K562 (cell line): ENCODE measurements around the gene IGF1R. TPM values are rescaled to one million over a fixed set of nuclear protein-coding genes. Genes with fewer than 3 reads are reported as not detected.

Experiments used
- ATAC-seq: fragments of 200-7000 bp; cut with Tn5 transposase; 3 replicates; pipeline ENCODE4 v1.9.1; 2020; ENCODE audit warnings: moderate library complexity
- BruUV-seq: library from RNA; stranded (reverse); fragments of 400-500 nt; replicated peaks from 2 replicates; lab custom pipeline; 2021; lab: Mats Ljungman, UMichigan
- CTCF ChIA-PET: fragments of 300-600 bp; formaldehyde crosslinking; extraction: SDS; loops from one replicate; lab custom pipeline; 2021; ENCODE audit warnings: low intra/inter-chr PET ratio; lab: Yijun Ruan, JAX
- POLR2A ChIA-PET: fragments of 300-600, 350-650 bp; sonication (Branson Sonifier 250); formaldehyde crosslinking; extraction: SDS; loops from one replicate; lab custom pipeline; 2021; ENCODE audit warnings: antibody characterized with exemption, inconsistent platforms; lab: Yijun Ruan, JAX
- DNase-seq, 4 experiments: peaks; one replicate each; pipeline versions ENCODE4 v3.0.0 to v3.0.0-alpha.2; 2011 to 2018; ENCODE audit warnings: low spot score in 3 of 4, mixed read lengths in 3 of 4; ENCODE audit errors: extremely low read depth in 1 of 4
- FAIRE-seq: peaks from 2 replicates; lab custom pipeline; 2011; peaks lifted over from hg19 to GRCh38; lab: Jason Lieb, UNC
- H2AFZ ChIP-seq: 2 replicates; pipeline ENCODE4 v1.6.0; 2011; ENCODE audit warnings: low read depth, low read length, control low read depth, inconsistent platforms
- H3K27ac ChIP-seq: fragments of 200-600 bp; 3 replicates; pipeline ENCODE4 v1.8.0; 2011; ENCODE audit warnings: low read depth, mild to moderate bottlenecking, control low read depth, inconsistent platforms, low read length, moderate library complexity, mixed read lengths; ENCODE audit errors: extremely low read depth
- H3K27me3 ChIP-seq, 2 experiments: fragments of 300-600 bp in 1 of 2; 2 replicates in 1 of 2; 3 replicates in 1 of 2; pipeline versions ENCODE4 v1.6.0 to v1.8.0; 2011; ENCODE audit warnings: inconsistent platforms in 2 of 2, low read length in 2 of 2, mild to moderate bottlenecking in 1 of 2, mixed read lengths in 1 of 2, moderate library complexity in 1 of 2; ENCODE audit not compliant: control insufficient read depth in 2 of 2, insufficient read depth in 2 of 2
- H3K36me3 ChIP-seq: fragments of 300-600 bp; 3 replicates; pipeline ENCODE4 v1.8.0; 2011; ENCODE audit warnings: mild to moderate bottlenecking, low read length, inconsistent platforms; ENCODE audit not compliant: control insufficient read depth, insufficient read depth
- H3K4me1 ChIP-seq, 2 experiments: fragments of 200-600 bp in 1 of 2; replicated peaks in 1 of 2; 2 replicates in 1 of 2; 3 replicates in 1 of 2; pipeline versions ENCODE4 v1.5.1 to v1.8.0; 2011; ENCODE audit warnings: inconsistent platforms in 2 of 2, low read length in 2 of 2, mild to moderate bottlenecking in 1 of 2, mixed read lengths in 1 of 2, moderate library complexity in 1 of 2; ENCODE audit not compliant: control insufficient read depth in 2 of 2, insufficient read depth in 2 of 2
- H3K4me2 ChIP-seq: 2 replicates; pipeline ENCODE4 v1.6.1; 2011; ENCODE audit warnings: low read length, control low read depth, inconsistent platforms, mixed read lengths; ENCODE audit not compliant: insufficient read depth
- H3K4me3 ChIP-seq: fragments of 200-600 bp; sonication (generic), shearing (Covaris generic); 2 replicates; pipeline ENCODE4 v1.5.1; 2016; ENCODE audit warnings: control low read depth, inconsistent platforms
- H3K79me2 ChIP-seq: fragments of 200-600 bp; 3 replicates; pipeline ENCODE4 v1.8.0; 2011; ENCODE audit warnings: low read length, inconsistent platforms; ENCODE audit not compliant: control insufficient read depth, insufficient read depth
- H3K9ac ChIP-seq, 2 experiments: 2 replicates each; pipeline versions ENCODE4 v1.6.0 to v1.6.1; 2011; ENCODE audit warnings: low read depth in 2 of 2, low read length in 2 of 2, control low read depth in 1 of 2, inconsistent platforms in 1 of 2, mild to moderate bottlenecking in 1 of 2, mixed read lengths in 1 of 2; ENCODE audit not compliant: insufficient read depth in 1 of 2
- H3K9me1 ChIP-seq: one replicate; pipeline ENCODE4 v1.6.0; 2011; ENCODE audit warnings: inconsistent platforms, mild to moderate bottlenecking, low read length, moderate library complexity; ENCODE audit not compliant: control insufficient read depth, insufficient read depth
- H3K9me3 ChIP-seq: replicated peaks from 2 replicates; pipeline ENCODE4 v1.5.1; 2011; ENCODE audit warnings: low read depth, low read length, inconsistent platforms; ENCODE audit not compliant: control insufficient read depth, insufficient read depth
- H4K20me1 ChIP-seq: replicated peaks from 2 replicates; pipeline ENCODE4 v1.6.1; 2011; ENCODE audit warnings: low read length, inconsistent platforms, mixed read lengths; ENCODE audit not compliant: control insufficient read depth, insufficient read depth
- DMBX1 ChIP-seq: fragments of 250-450 bp; sonication (Bioruptor Pico); IDR thresholded peaks from 2 replicates; pipeline ENCODE4 v1.8.0; 2022; ENCODE audit warnings: inconsistent platforms, mild to moderate bottlenecking, moderate library complexity, borderline replicate concordance
- FUS ChIP-seq: fragments of 200-400 bp; formaldehyde crosslinking; optimal IDR thresholded peaks from 2 replicates; pipeline ENCODE3; 2017; ENCODE audit warnings: low read depth, low read length
- LCOR ChIP-seq: sonication (generic); formaldehyde crosslinking; IDR thresholded peaks from 2 replicates; pipeline ENCODE4 v1.8.0; 2022; ENCODE audit warnings: mild to moderate bottlenecking, missing genetic modification reagents
- YY1 ChIP-seq, 3 experiments: IDR thresholded peaks; 2 replicates each; pipeline ENCODE4 v1.6.1; 2011; ENCODE audit warnings: low read length in 2 of 3, mild to moderate bottlenecking in 2 of 3, moderate library complexity in 2 of 3, borderline replicate concordance in 1 of 3, control low read depth in 1 of 3, low read depth in 1 of 3; ENCODE audit not compliant: insufficient read depth in 3 of 3, insufficient replicate concordance in 2 of 3, control insufficient read depth in 1 of 3, insufficient read length in 1 of 3; ENCODE audit errors: extremely low read depth in 1 of 3
- WGBS: fragments of 100-300 bp; shearing (Covaris generic); methylation state at CpG from one replicate; pipeline ENCODE4 v1.1.6; 2016; ENCODE audit warnings: low coverage, mixed read lengths; ENCODE audit not compliant: insufficient coverage; ENCODE audit errors: missing lambda C conversion rate; 5-methylcytosine and 5-hydroxymethylcytosine counted together
- in situ Hi-C: fragments of 300-500 bp; cut with MboI; formaldehyde crosslinking; loops from 4 replicates; pipeline ENCODE4 v1.15.0; 2018; ENCODE audit warnings: inconsistent platforms, mixed read lengths
- intact Hi-C: fragments of 100-400 bp; cut with micrococcal nuclease; formaldehyde crosslinking; loops from 2 replicates; pipeline ENCODE4 v1.14.2; 2022
- polyA plus RNA-seq, 8 experiments: library from polyadenylated mRNA; depleted of rRNA in 4 of 8; stranded (reverse) in 5 of 8; unstranded in 3 of 8; fragments of >200 nt; fragmentation: Nextera tagmentation in 2 of 8; fragmentation: Illumina TruSeq in 1 of 8; extraction: Ambion mirVana in 2 of 8; extraction: Trizol in 1 of 8; gene quantifications; 2 replicates each; pipeline versions ENCODE4 v1.2.1 to v1.2.3, GENCODE V29; 2011 to 2014; ENCODE audit warnings: inconsistent platforms in 1 of 8, missing spikeins in 1 of 8
- total RNA-seq, 7 experiments: library from RNA; depleted of rRNA in 6 of 7; stranded (reverse); fragments of >200 nt in 6 of 7; fragmentation: Illumina TruSeq in 2 of 7; extraction: Trizol in 2 of 7; gene quantifications; 2 replicates each; pipeline versions ENCODE4 v1.2.1 to v1.2.3, GENCODE V29; 2011 to 2021; ENCODE audit warnings: low replicate concordance in 1 of 7
- TF ChIP-seq, protein P1 (sequence below): sonication (generic); formaldehyde crosslinking; IDR thresholded peaks from 2 replicates; pipeline ENCODE4 v1.8.1; 2023; ENCODE audit warnings: mild to moderate bottlenecking, missing genetic modification reagents
- TF ChIP-seq, protein P2 (sequence below): fragments of 450-650 bp; IDR thresholded peaks from 2 replicates; pipeline ENCODE4 v1.7.1; 2018; ENCODE audit warnings: mild to moderate bottlenecking, low read depth; ENCODE audit not compliant: partially characterized antibody
- TF ChIP-seq, protein P3 (sequence below): fragments of 200-800 bp; sonication (Bioruptor generic); IDR thresholded peaks from 2 replicates; pipeline ENCODE4 v1.6.1; 2016; ENCODE audit warnings: missing genetic modification characterization, missing compliant biosample characterization

The IGF1R gene
- total and polyA plus RNA-seq, 9 of the 15 experiments (the other 6 are each of a cell fraction or from before 2014, with no cell fraction given) = 0.35 to 8.0 (median 1.6) TPM

DNA sequence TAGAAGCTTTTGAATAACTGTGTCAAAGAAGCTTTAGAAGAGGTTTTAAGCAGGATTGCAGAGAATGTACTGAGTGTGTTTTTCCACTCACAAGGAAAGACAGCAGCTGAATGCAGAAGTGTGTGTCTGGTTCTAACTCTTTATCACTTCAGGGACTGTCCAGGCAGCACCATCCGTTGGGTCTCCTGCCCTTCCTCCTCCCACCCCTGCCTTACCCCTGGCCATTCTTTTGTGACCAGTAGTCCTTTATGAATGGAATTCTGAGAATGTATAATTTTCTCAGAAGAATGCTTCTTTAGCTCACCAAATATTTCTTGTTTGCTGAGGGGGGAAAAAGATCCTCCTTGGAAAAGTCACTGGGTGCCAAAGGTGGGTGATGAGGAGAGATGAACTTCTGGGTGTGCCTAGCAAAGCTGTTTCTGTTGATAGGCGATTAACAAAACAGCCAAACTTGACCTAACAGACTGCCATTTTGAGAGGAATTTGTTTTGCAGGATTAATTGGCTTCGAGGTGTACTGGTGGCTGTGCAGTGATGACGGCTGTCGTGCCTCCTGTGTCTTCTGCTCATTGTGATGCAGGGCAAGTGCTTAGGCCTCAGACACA is 70.9 kb downstream of the IGF1R start (continued):
- no peak for TF ChIP-seq DMBX1 (CRISPR knock-in tag)

- Histone ChIP-seq H2AFZ (no peak overlapping the region), H3K36me3 (no peaks in the 10 kb centered on the region), H3K27ac (no peak overlapping the region), H4K20me1 (peaks cover 44% of the 10 kb centered on the region), H3K9me3 (no peaks in the 10 kb centered on the region), H3K4me3 (no peak overlapping the region), H3K4me2 (no peak overlapping the region), H3K27me3 (peaks cover 7 to 50% of the 10 kb centered on the region in 2 experiments), H3K9me1 (no peaks in the 10 kb centered on the region), H3K79me2 (no peaks in the 10 kb centered on the region), H3K9ac (no peak overlapping the region), H3K4me1 (no peaks in the 10 kb centered on the region)
- intact Hi-C loops = no loop called here
- BruUV-seq = no TSS peak
- ChIA-PET CTCF (no interaction called here), POLR2A (interaction anchor here (0.6 kb wide), 1 partner anchor 114 kb away, joined by 3 read pairs; no protein-coding TSS in a partner anchor)
- in situ Hi-C loops = no loop called here
- FAIRE-seq (no peak), DNase-seq (no peak), ATAC-seq (no peak)
- under 1% methylated on average over 6 of the region's 6 CpGs for WGBS
- no peak for TF ChIP-seq FUS
- TF ChIP-seq, protein P1, sequence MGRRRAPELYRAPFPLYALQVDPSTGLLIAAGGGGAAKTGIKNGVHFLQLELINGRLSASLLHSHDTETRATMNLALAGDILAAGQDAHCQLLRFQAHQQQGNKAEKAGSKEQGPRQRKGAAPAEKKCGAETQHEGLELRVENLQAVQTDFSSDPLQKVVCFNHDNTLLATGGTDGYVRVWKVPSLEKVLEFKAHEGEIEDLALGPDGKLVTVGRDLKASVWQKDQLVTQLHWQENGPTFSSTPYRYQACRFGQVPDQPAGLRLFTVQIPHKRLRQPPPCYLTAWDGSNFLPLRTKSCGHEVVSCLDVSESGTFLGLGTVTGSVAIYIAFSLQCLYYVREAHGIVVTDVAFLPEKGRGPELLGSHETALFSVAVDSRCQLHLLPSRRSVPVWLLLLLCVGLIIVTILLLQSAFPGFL (CRISPR knock-in tag) = no peak
- TF ChIP-seq YY1 (IDR thresholded peaks at IDR 0.05; ENCODE audit: borderline replicate concordance in 1 of 3, control insufficient read depth in 1 of 3, extremely low read depth in 1 of 3, insufficient read depth in 3 of 3, insufficient read length in 1 of 3, insufficient replicate concordance in 2 of 3, low read depth in 1 of 3, low read length in 2 of 3) = no peak
- TF ChIP-seq, protein P2, sequence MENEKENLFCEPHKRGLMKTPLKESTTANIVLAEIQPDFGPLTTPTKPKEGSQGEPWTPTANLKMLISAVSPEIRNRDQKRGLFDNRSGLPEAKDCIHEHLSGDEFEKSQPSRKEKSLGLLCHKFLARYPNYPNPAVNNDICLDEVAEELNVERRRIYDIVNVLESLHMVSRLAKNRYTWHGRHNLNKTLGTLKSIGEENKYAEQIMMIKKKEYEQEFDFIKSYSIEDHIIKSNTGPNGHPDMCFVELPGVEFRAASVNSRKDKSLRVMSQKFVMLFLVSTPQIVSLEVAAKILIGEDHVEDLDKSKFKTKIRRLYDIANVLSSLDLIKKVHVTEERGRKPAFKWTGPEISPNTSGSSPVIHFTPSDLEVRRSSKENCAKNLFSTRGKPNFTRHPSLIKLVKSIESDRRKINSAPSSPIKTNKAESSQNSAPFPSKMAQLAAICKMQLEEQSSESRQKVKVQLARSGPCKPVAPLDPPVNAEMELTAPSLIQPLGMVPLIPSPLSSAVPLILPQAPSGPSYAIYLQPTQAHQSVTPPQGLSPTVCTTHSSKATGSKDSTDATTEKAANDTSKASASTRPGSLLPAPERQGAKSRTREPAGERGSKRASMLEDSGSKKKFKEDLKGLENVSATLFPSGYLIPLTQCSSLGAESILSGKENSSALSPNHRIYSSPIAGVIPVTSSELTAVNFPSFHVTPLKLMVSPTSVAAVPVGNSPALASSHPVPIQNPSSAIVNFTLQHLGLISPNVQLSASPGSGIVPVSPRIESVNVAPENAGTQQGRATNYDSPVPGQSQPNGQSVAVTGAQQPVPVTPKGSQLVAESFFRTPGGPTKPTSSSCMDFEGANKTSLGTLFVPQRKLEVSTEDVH = no peak
- no peak for TF ChIP-seq LCOR
- TF ChIP-seq, protein P3, sequence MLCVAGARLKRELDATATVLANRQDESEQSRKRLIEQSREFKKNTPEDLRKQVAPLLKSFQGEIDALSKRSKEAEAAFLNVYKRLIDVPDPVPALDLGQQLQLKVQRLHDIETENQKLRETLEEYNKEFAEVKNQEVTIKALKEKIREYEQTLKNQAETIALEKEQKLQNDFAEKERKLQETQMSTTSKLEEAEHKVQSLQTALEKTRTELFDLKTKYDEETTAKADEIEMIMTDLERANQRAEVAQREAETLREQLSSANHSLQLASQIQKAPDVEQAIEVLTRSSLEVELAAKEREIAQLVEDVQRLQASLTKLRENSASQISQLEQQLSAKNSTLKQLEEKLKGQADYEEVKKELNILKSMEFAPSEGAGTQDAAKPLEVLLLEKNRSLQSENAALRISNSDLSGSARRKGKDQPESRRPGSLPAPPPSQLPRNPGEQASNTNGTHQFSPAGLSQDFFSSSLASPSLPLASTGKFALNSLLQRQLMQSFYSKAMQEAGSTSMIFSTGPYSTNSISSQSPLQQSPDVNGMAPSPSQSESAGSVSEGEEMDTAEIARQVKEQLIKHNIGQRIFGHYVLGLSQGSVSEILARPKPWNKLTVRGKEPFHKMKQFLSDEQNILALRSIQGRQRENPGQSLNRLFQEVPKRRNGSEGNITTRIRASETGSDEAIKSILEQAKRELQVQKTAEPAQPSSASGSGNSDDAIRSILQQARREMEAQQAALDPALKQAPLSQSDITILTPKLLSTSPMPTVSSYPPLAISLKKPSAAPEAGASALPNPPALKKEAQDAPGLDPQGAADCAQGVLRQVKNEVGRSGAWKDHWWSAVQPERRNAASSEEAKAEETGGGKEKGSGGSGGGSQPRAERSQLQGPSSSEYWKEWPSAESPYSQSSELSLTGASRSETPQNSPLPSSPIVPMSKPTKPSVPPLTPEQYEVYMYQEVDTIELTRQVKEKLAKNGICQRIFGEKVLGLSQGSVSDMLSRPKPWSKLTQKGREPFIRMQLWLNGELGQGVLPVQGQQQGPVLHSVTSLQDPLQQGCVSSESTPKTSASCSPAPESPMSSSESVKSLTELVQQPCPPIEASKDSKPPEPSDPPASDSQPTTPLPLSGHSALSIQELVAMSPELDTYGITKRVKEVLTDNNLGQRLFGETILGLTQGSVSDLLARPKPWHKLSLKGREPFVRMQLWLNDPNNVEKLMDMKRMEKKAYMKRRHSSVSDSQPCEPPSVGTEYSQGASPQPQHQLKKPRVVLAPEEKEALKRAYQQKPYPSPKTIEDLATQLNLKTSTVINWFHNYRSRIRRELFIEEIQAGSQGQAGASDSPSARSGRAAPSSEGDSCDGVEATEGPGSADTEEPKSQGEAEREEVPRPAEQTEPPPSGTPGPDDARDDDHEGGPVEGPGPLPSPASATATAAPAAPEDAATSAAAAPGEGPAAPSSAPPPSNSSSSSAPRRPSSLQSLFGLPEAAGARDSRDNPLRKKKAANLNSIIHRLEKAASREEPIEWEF (CRISPR knock-in tag) = no peak
Observed at GRCh38 chr15:98720031-98720430, 71.7 kb downstream of the IGF1R start.
